LHCN-M2 (cell line): ENCODE data around the gene FKRP. TPM values are rescaled to one million over a fixed set of nuclear protein-coding genes. Genes with fewer than 3 reads are reported as not detected.

Experiments
- DNase-seq: peaks from one replicate; pipeline ENCODE4 v3.0.0-alpha.2; 2012; ENCODE audit warnings: low read depth
- total RNA-seq: library from RNA; depleted of rRNA; stranded (reverse); fragments of >200 nt; gene quantifications from 2 replicates; pipeline ENCODE4 v1.2.3, GENCODE V29; 2014

FKRP gene
- total RNA-seq, 1 experiment from 2014 or later = 29.7 TPM

GRCh38 chr19:46732172-46732938 lies 13.5 kb upstream of the FKRP start:
- DNase-seq = no peak

- no peak for DNase-seq
Observed at GRCh38 chr19:46732966-46733689, 12.7 kb upstream of the FKRP start.

- no peak for DNase-seq
Observed at GRCh38 chr19:46733690-46734292, 12.1 kb upstream of the FKRP start.

- no peak for DNase-seq
Observed at GRCh38 chr19:46736531-46737297, 9.1 kb upstream of the FKRP start.

DNA sequence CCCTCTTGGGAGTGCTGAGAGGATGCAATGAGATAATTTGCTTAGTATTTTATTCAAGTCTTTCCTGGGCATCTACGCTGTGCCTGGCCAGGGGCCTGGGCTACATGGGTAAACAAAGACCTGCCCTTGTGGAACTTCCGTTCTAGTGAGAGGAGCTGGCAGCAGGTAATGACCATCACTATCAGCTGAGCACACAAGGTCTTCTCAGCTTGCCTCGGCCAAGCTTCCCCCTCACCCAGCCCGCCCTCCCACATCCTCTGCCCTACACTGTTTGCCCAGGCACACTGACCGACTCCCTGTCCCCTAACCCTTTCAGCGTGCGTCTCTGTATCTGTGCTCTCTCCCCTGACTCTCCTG lies 8.6 kb upstream of the FKRP start:
- no peak for DNase-seq

DNA sequence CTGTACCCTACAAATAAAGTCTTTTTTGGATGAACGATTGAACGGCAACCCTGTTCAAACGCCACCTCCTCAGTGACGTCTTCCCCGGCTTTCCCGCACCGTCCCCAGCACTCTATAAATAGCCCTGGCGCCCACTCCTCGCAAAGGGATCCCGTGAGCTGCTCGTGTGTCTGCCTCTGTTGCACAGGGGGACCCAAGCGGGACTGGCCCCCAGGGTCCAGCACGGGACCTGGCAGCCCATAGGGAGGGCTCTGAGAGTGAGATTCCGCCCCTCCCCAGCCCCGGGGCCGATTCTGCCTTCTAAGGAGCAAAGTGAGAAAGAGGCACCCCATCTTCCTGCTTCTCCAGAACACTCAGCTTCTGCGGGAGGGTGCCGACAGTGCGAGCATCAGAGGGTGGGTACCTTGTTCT lies 8.1 kb upstream of the FKRP start:
- no peak for DNase-seq

GRCh38 chr19:46739290-46739771 lies 6.5 kb upstream of the FKRP start:
- no peak for DNase-seq

DNA sequence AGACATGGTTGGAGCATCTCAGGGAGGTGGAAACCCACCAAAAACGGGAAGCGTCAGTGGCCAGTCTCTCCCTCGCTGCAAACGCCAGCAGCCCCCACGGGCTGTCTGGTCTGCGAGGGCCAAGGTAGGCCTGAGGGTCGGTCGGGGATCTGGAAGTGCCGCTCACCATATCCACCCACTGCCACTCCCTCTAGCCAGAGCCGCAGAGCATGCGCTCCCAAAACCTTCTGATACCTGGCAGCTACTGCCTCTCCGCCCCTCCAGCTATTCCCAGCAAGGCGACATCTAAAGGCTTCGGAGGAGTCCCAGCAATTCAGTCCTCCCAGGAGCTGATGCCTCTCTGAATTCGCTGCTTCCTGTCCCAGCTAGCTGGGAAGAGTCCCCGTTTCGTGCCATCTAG lies 4.4 kb upstream of the FKRP start:
- no peak for DNase-seq

DNA sequence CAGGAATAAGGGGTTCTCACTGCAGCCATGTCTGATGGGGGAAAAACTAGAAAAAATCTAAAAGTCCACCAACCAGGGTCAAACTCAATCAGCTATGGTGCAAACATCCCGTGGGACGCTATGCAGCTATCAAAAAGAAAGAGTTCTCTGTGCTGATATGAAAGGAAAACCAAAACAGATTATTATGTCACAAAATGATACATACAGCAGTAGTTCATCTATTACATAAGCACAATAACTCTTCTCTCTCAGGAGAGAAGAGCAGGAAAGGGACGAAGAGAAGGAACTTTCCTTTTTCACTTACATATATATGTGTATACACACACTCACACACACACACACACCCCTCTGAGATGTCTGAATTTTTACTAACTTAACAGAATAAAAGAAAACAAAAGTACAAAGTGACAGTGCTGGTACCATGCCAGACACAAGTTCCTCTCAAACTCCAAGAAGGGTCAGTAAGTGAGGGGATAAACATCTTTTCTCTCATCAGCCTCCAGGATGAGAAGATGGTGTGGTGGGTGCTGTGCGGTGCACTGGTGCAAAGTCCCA lies 2.9 kb upstream of the FKRP start:
- no peak for DNase-seq

GRCh38 chr19:46744005-46744691 lies 1.7 kb upstream of the FKRP start:
- no peak for DNase-seq

DNA sequence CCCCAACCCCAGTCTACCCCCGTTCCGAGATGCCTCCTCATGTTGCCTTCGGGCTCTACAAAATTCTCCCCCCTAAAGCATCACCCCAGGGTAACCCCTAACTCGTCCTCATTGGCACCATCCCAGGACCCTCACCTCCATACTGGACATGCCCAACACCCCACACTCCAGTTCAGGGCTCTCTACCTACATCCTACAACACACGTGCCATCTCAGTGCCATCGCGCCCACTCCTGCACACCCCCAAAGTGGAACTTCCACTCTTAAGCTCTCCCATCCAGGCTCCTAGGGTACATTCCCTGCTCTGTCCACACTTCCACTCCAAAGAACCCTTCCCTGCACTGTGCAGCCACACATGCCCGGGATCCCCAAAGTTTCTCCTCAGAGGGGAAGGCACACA lies 827 bp upstream of the FKRP start:
- DNase-seq = no peak

GRCh38 chr19:46746281-46747057 lies 612 bp downstream of the FKRP start, which contains the start of gene STRN4:
Gene STRN4, minus strand, starts transcription at chr19:46746450. Its CDS starts 20 bp downstream, at chr19:46746430.
- DNase-seq = peak; percentile 42

DNA sequence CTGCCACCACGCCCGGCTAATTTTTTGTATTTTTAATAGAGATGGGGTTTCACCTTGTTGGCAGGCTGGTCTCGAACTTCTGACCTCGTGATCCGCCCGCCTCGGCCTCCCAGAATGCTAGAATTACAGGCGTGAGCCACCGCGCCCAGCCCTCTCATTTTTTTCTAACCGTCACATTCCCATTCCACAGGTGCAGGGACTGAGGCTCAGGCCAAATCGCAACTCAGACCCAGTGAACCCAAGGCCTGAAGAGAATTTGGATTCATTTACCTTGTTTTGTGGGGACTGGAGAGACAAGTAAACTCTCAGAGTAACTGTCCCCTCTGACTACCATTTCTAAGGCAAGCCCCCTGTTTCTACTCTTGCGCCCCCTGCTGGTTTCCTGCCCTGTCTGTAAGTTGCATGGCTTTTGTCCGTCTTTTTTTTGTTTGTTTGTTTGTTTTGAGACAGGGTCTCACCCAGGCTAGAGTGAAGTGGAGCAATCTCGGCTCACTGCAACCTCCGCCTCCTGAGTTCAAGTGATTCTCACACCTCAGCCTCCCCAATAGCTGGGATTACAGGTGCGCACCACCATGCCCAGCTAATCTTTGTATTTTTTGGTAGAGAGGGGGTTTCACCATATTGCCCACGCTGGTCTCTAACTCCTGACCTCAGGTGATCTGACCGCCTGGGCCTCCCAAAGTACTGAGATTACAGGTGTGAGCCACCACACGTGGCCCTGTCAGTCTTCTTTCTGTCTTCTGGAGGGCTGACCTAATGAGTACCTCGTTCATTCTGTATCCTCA lies 2.7 kb downstream of the FKRP start:
- DNase-seq = peak; percentile 50

DNA sequence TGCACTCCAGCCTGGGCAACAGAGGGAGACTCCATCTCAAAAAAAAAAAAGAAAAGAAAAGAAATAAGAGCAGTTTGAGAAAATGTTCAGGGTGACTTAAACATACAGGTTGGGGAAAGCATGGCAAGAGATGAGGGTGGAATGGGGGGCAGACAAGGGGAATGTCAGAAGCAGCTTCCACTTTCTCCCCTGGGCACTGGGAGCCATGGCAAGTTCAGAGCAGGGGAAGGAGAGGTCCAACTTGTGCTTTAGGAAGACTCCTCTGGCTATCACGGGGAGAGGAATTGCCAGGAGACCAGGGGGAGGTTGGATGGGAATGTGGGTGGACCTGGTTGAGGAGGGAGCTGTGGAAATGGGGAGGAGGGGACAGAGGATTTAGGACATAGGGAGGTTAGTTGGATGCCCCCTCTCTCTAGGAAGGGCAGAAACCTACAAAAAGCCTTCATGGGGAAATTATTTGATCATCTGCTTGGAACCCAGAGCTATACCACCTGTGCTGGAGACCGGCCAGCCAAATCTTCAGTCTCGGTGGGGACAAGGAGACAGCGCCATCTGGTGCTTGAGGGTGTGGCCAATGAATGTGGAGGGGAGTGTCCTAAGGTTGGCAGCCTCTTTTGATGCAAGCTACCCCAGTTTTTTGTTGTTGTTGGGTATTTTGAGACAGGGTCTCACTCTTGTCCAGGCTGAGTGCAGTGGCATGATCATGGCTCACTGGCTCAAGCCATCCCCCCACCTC lies 7.7 kb downstream of the FKRP start:
- peak; percentile 31 for DNase-seq

- DNase-seq = no peak
Observed at GRCh38 chr19:46755077-46755852, 9.4 kb downstream of the FKRP start.

DNA sequence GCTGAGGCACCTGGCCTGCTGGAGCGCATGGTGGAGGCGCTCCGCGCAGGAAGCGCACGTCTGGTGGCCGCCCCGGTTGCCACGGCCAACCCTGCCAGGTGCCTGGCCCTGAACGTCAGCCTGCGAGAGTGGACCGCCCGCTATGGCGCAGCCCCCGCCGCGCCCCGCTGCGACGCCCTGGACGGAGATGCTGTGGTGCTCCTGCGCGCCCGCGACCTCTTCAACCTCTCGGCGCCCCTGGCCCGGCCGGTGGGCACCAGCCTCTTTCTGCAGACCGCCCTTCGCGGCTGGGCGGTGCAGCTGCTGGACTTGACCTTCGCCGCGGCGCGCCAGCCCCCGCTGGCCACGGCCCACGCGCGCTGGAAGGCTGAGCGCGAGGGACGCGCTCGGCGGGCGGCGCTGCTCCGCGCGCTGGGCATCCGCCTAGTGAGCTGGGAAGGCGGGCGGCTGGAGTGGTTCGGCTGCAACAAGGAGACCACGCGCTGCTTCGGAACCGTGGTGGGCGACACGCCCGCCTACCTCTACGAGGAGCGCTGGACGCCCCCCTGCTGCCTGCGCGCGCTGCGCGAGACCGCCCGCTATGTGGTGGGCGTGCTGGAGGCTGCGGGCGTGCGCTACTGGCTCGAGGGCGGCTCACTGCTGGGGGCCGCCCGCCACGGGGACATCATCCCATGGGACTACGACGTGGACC lies 10.1 kb downstream of the FKRP start:
- no peak for DNase-seq

- no peak for DNase-seq
Observed at GRCh38 chr19:46756544-46756888, 10.7 kb downstream of the FKRP start.
